Adrenal gland (tissue), 12 donors: ENCODE data around the gene PLK1. TPM values are rescaled to one million over a fixed set of nuclear protein-coding genes. Genes with fewer than 3 reads are reported as not detected.

Experiments used
- DNase-seq, 7 donors: peaks; one replicate each; pipeline ENCODE4 v3.0.0-alpha.2; 2019 to 2020
- H3K27ac ChIP-seq, 5 donors: fragments of 200-600 bp; sonication (generic) in 4 of 5; 1 replicate in 3 of 5; 2 replicates in 2 of 5; pipeline versions ENCODE4 v1.5.1 to v1.8.0; 2016 to 2020; ENCODE audit warnings: mild to moderate bottlenecking in 1 of 5
- H3K27me3 ChIP-seq: fragments of 200-600 bp; 2 replicates; pipeline ENCODE4 v1.8.0; 2021
- H3K36me3 ChIP-seq, 2 donors: fragments of 200-600 bp; replicated peaks in 1 of 2; 1 replicate in 1 of 2; 2 replicates in 1 of 2; pipeline versions ENCODE4 v1.5.1 to v1.8.0; 2018 to 2022
- H3K4me1 ChIP-seq, 2 donors: fragments of 200-600 bp; replicated peaks in 1 of 2; 1 replicate in 1 of 2; 2 replicates in 1 of 2; pipeline versions ENCODE4 v1.5.1 to v1.8.0; 2018 to 2021
- H3K4me3 ChIP-seq, 4 donors: fragments of 200-600 bp; sonication (generic) in 3 of 4; one replicate each; pipeline ENCODE4 v1.5.1; 2016 to 2018
- H3K9me3 ChIP-seq, 3 donors: fragments of 200-600 bp; sonication (generic) in 1 of 3; replicated peaks in 1 of 3; 1 replicate in 2 of 3; 2 replicates in 1 of 3; pipeline versions ENCODE4 v1.5.1 to v1.8.0; 2016 to 2021
- POLR2A ChIP-seq, 2 donors: fragments of 450-650 bp; IDR thresholded peaks; one replicate each; pipeline ENCODE4 v1.6.1; 2017; ENCODE audit warnings: antibody characterized with exemption in 2 of 2, mild to moderate bottlenecking in 2 of 2, moderate library complexity in 1 of 2
- WGBS, 4 donors: extraction: QIAGEN DNeasy Blood & Tissue Kit in 2 of 4; methylation state at CpG; one replicate each; pipeline versions ENCODE4 v1.1.5 to v1.1.7; 2013 to 2017; 5-methylcytosine and 5-hydroxymethylcytosine counted together
- intact Hi-C, 2 donors: fragments of 100-400 bp; cut with DNase I; formaldehyde crosslinking; loops; one replicate each; pipeline versions ENCODE4 v1.14.1 to v1.15.0; 2022 to 2023
- polyA plus RNA-seq, 3 donors: library from polyadenylated mRNA; stranded (reverse); fragments of 200-250 nt in 2 of 3; fragments of 350-450 nt in 1 of 3; fragmentation: Illumina TruSeq in 1 of 3; extraction: RNeasy Lipid Tissue Mini Kit (QIAGEN cat#74804) in 1 of 3; gene quantifications; one replicate each; pipeline ENCODE4 v1.2.3, GENCODE V29; 2013 to 2014
- total RNA-seq, 9 donors: library from RNA; depleted of rRNA in 4 of 9; stranded (reverse); fragments of >200 nt in 4 of 9; fragments of 120-200 nt in 1 of 9; fragmentation: NEBNext Ultra II Directional in 1 of 9; extraction: Animal tissue kit (Norgen Biotek cat#: 25700) in 1 of 9; gene quantifications; one replicate each; pipeline versions ENCODE4 v1.1.0 to v1.2.4, GENCODE V29; 2013 to 2023
- TF ChIP-seq, protein P1 (sequence below), 6 experiments: fragments of 450-650 bp in 4 of 6; fragments of 200-600 bp in 2 of 6; sonication (generic) in 1 of 6; IDR thresholded peaks; 1 replicate in 5 of 6; 2 replicates in 1 of 6; pipeline versions ENCODE4 v1.5.1 to v1.8.0; 2016 to 2021; ENCODE audit warnings: antibody characterized with exemption in 6 of 6, mild to moderate bottlenecking in 2 of 6, moderate library complexity in 1 of 6
- donor health status: healthy with polysubstance abuse.
- donor health status: Bipolar disorder and iron deficiency.
- donor health status: DM: yes; HTN: yes; CAD: no.
- donor health status: DM: no; HTN: no; CAD: no.
- donor health status: DM: no; HTN: no; CAD: no.
- donor health status: DM: yes; HTN: yes; CAD: no.

PLK1 gene
- total and polyA plus RNA-seq, 12 donors: 0.18 to 4.8 (median 2.7) TPM

DNA sequence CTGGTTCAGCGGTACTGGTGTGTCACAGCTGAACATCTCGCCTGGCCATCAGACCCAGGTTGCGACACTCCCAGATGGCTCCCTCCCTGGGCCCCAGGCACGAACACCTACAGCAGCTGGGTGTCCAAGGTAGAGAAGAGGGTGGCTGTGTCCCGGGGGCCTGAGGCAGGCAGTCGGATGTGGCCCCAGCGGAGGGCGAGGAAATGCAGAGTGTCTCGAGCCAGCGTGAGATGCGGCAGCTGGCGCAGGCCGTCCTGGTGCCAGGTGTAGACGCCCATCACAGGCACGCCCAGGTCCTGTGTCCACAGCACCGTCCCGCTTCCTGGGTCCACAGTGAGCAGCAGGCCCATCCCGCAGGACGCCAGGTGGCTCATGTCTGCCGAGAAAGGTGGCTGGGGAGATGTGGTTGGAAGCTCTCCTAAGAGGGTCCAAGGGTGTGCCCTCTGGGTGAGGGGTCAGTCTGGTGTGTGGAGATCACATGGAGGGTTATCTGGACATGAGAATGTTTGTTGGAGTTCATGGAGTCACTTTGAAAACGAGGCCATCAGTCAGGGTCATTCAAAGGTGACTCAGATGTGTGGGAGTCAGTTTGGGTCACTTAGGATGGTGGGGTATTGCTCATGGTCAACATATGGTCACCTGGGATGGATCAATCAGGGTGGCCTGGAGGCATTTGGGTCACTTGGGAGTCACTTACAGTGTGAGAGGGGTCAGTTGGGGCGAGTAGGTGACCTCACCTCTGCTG is 26.3 kb downstream of the PLK1 start:
- no peak overlapping the region for H3K4me3 ChIP-seq
- intact Hi-C loops: no loop called here
- no peaks in the 10 kb centered on the region for H3K9me3 ChIP-seq
- TF ChIP-seq, protein P1, sequence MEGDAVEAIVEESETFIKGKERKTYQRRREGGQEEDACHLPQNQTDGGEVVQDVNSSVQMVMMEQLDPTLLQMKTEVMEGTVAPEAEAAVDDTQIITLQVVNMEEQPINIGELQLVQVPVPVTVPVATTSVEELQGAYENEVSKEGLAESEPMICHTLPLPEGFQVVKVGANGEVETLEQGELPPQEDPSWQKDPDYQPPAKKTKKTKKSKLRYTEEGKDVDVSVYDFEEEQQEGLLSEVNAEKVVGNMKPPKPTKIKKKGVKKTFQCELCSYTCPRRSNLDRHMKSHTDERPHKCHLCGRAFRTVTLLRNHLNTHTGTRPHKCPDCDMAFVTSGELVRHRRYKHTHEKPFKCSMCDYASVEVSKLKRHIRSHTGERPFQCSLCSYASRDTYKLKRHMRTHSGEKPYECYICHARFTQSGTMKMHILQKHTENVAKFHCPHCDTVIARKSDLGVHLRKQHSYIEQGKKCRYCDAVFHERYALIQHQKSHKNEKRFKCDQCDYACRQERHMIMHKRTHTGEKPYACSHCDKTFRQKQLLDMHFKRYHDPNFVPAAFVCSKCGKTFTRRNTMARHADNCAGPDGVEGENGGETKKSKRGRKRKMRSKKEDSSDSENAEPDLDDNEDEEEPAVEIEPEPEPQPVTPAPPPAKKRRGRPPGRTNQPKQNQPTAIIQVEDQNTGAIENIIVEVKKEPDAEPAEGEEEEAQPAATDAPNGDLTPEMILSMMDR (IDR thresholded peaks at IDR 0.05): no peak
- TF ChIP-seq POLR2A (IDR thresholded peaks at IDR 0.05): no peak
- H3K4me1 ChIP-seq: no peaks in the 10 kb centered on the region
- H3K27ac ChIP-seq: no peak overlapping the region
- H3K27me3 ChIP-seq: no peaks in the 10 kb centered on the region
- H3K36me3 ChIP-seq: no peaks in the 10 kb centered on the region
- WGBS, 4 donors: 85 to 89% (median 88%) methylated on average over 18 to 22 of the region's 22 CpGs
- DNase-seq: no peak

DNA sequence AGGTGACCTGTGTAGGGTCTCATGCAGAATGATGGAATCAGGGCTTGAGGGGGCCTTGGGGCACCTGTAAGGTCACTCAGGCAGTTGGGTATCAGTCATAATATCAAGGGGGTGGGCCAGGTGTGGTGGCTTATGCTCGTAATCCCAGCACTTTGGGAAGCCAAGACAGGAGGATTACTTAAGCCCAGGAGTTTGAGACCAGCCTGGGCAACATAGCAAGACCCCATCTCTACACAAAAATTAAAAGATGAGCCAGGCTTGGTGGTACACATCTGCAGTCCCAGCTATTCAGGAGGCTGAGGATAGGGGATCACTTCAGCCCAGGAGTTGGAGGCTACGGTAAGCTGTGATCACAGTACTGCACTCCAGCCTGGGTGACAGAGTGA is 26.8 kb downstream of the PLK1 start:
- no peak overlapping the region for H3K27ac ChIP-seq

DNA sequence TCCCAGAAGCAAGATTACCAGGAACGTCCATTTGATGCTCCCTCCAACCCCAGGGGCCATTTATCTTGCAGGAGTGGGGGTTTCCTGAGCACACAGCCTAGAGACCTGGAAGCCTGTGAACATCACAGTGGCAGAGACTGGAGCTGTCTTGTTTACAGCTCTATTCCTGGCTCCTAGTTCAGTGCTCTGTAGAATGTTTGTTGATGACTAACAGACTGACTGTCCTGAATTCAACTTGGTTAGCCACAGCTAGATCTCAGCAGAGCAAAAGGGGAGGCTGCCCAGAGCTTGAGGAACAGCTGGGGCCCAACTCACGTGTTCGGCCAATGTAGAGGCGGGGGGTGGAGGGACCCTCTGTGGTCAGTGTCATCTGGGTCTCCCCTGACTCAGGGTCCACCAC is 27.8 kb downstream of the PLK1 start:
- no peaks in the 10 kb centered on the region for H3K36me3 ChIP-seq
- DNase-seq: no peak
- no peak for TF ChIP-seq POLR2A (IDR thresholded peaks at IDR 0.05)
- TF ChIP-seq, protein P1 (IDR thresholded peaks at IDR 0.05): no peak
- no peaks in the 10 kb centered on the region for H3K9me3 ChIP-seq
- H3K4me3 ChIP-seq: no peak overlapping the region
- intact Hi-C loops: no loop called here
- H3K27ac ChIP-seq: no peak overlapping the region
- 60 to 86% (median 82%) methylated on average over 1 to 4 of the region's 4 CpGs for WGBS, 4 donors
- H3K27me3 ChIP-seq: peaks cover 2% of the 10 kb centered on the region
- no peaks in the 10 kb centered on the region for H3K4me1 ChIP-seq

More for the DNA sequence above, 26.8 kb downstream of the PLK1 start:
- Histone ChIP-seq H3K9me3 (no peaks in the 10 kb centered on the region), H3K4me3 (no peak overlapping the region), H3K4me1 (no peaks in the 10 kb centered on the region), H3K27me3 (no peaks in the 10 kb centered on the region), H3K36me3 (no peaks in the 10 kb centered on the region)
- intact Hi-C loops: no loop called here
- DNase-seq: no peak
- TF ChIP-seq, protein P1 (IDR thresholded peaks at IDR 0.05): no peak
- no peak for TF ChIP-seq POLR2A (IDR thresholded peaks at IDR 0.05)
- 80 to 95% (median 90%) methylated on average over 2 of the region's 2 CpGs for WGBS, 4 donors

DNA sequence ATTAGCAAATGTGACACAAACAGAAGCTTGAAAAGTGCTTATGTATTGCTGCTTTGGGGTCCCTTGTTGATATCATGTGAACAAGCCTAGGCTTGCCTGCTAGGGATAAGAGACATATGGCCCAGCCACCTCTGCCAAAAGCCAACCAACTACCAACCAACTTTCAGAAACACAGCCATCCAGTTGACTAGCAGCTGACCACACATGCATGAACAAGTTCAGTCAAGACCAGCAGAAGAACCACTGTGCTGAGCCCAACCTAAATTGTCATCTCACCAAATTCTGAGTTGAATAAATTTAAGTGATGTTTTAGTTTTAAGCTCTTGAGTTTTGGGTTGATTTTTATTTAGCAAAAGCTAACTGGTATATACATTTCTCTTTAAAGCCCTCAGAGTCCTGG is 30.8 kb downstream of the PLK1 start:
- H3K27me3 ChIP-seq: peaks cover 23% of the 10 kb centered on the region
- H3K4me1 ChIP-seq: no peaks in the 10 kb centered on the region

More for the DNA sequence above, 30.8 kb downstream of the PLK1 start:
- intact Hi-C loops: no loop called here
- H3K9me3 ChIP-seq: no peaks in the 10 kb centered on the region
- no peak overlapping the region for H3K4me3 ChIP-seq
- H3K27ac ChIP-seq: no peak overlapping the region
- H3K36me3 ChIP-seq: no peaks in the 10 kb centered on the region
- TF ChIP-seq, protein P1 (IDR thresholded peaks at IDR 0.05): no peak
- TF ChIP-seq POLR2A (IDR thresholded peaks at IDR 0.05): no peak
- DNase-seq: no peak
